Astrocyte (in vitro differentiated cells and primary cell): ENCODE measurements around the gene ACOT11.

Experiments used
- EZH2 ChIP-seq: IDR thresholded peaks from 2 replicates; pipeline ENCODE4 v1.6.1; 2012; ENCODE audit warnings: mild to moderate bottlenecking, low read length, inconsistent platforms; ENCODE audit not compliant: insufficient read depth
- TF ChIP-seq, protein P1 (sequence below): IDR thresholded peaks from 2 replicates; pipeline ENCODE4 v1.5.1; 2011; ENCODE audit warnings: low read depth, mild to moderate bottlenecking, inconsistent platforms, low read length, moderate library complexity; ENCODE audit not compliant: insufficient read depth

DNA sequence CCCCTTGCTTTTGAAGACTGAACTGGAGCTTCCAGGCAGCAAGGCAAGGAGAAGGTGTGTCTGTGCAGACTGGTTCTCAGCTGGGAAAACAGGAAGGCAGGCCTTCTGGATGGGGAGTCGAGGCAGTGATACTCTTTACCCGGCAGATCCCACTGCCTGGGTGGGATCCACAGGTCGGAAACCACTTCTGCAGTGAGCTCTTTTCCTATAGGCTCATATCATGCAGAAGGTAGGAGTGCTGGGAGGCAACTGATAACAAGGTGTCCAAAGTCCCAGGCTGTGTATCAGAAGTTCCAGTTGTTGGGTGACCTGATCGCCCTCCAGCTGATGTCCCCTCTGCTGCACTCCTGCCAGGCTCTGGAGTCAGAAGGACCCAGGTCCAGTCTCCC, 17.1 kb downstream of the ACOT11 start:
- TF ChIP-seq, protein P1, sequence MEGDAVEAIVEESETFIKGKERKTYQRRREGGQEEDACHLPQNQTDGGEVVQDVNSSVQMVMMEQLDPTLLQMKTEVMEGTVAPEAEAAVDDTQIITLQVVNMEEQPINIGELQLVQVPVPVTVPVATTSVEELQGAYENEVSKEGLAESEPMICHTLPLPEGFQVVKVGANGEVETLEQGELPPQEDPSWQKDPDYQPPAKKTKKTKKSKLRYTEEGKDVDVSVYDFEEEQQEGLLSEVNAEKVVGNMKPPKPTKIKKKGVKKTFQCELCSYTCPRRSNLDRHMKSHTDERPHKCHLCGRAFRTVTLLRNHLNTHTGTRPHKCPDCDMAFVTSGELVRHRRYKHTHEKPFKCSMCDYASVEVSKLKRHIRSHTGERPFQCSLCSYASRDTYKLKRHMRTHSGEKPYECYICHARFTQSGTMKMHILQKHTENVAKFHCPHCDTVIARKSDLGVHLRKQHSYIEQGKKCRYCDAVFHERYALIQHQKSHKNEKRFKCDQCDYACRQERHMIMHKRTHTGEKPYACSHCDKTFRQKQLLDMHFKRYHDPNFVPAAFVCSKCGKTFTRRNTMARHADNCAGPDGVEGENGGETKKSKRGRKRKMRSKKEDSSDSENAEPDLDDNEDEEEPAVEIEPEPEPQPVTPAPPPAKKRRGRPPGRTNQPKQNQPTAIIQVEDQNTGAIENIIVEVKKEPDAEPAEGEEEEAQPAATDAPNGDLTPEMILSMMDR = no peak
- no peak for TF ChIP-seq EZH2
